HG02571 (cell line): ENCODE measurements around the gene DUSP7.
A peak's percentile ranks its signal among the peaks of the same experiment; 100 is the strongest.
"Not testable (repeated sequence)": the region's sequence is repeated elsewhere in the genome, so short reads cannot be mapped to it uniquely, and the experiment has no call there.

ENCODE experiments used
- ATAC-seq: cut with Tn5 transposase; IDR thresholded peaks from one replicate; pipeline ENCODE4 v1.9.1; 2021; ENCODE audit warnings: mild to moderate bottlenecking, moderate library complexity; ENCODE audit not compliant: unreplicated experiment

The DUSP7 gene

DNA sequence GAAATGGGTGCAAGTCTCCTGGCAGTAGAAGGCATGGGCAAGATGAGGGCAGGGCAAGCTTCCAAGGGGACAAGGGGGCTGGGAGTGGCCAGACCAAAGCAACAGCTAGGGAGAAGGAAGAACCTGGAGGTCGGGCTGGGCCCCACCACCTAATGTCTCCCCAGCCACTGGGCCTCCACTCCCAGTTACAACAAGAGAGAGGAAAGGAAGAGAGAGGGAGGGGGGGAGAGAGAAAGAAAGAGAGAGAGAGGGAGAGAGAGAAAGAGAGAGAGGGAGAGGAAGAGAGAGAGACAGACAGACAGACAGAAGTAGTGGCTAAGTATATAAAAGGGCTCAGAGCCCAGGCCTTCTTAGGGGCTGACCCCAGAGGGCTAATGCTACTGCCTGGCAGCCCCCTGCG is 6.9 kb downstream of the DUSP7 start:
- no peak for ATAC-seq

DNA sequence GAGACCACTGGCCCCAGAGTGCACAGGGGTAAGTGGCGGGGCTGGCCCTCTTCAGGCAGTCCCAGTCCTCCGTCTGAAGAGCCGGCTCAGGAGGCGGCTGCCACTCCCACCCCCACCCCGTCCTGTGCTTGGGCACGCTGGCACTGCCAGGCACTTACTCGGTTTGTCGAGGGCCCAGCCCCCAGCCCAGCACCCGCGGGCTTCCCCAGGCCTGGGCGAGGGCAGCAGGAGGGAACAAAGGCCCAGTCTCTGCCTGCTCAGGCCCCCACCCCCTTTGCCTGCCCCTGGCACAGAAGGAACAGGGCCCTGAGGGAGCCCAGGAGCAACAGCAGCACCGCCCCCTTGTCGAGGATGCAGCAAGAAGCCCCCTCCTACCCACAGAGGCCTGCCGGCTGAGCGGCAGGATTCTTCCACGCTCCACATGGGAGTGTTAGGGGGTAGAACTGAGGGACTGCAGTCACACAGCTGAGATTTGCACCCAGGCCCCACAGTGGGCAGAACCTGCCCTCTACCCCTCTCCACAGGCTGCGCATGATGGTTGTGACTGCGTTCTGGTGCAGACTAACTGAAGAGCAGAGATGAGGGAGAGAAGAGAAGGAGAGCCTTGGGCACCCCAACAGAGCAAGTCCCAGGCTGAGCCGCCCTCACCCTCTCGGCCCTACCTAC is 8.9 kb downstream of the DUSP7 start:
- ATAC-seq: no peak

DNA sequence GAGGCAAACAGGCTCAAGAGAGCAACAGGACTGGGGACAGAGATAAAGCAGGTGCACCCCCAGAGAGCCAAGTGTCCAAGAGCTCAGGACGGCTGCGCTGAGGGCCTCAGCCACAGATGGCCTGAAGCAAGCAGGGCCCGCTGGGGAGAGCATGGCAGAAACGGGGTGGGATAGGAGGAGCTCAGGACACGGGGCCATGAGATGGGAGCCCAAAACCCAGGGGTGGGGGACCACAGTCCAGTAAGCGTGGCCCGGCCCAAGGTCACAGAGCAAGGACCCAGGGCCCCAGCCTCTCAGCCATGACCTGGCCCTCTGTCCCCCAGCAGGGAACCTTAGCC is 9.5 kb downstream of the DUSP7 start:
- no peak for ATAC-seq

DNA sequence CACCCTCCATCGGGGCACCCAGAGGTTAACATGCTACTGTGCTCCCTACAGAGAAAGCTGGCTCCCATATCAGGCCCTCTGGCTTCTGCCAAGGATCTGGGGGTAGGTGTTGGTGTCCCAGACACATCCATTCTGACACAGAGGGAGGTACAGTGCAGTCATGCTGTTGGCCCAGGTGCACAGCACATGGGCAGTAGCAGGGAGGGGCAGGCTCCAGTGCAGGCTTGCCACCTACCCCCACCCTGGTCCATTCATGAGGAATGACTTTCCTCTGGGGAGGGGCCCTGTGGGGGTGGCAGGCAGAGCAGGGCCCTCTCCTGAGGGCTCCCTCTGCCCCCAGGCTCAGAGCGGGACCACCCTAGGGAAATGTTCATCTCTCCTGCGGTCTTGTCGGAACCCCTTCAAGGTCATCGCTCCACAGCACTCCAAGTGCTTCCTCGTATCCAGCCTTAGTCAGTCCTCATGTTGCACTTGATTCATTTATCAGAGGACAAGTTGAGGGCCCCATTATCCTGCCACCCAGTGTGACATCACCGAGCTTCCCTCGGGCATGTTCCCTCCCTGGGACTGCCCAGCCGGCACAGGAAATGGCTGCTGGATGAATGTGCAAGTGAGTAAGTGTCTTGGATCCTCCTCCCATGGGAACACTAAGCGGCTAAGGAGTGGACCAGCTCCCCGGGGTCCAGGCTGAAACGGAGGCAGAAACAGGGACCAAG is 10.0 kb downstream of the DUSP7 start:
- no peak for ATAC-seq

DNA sequence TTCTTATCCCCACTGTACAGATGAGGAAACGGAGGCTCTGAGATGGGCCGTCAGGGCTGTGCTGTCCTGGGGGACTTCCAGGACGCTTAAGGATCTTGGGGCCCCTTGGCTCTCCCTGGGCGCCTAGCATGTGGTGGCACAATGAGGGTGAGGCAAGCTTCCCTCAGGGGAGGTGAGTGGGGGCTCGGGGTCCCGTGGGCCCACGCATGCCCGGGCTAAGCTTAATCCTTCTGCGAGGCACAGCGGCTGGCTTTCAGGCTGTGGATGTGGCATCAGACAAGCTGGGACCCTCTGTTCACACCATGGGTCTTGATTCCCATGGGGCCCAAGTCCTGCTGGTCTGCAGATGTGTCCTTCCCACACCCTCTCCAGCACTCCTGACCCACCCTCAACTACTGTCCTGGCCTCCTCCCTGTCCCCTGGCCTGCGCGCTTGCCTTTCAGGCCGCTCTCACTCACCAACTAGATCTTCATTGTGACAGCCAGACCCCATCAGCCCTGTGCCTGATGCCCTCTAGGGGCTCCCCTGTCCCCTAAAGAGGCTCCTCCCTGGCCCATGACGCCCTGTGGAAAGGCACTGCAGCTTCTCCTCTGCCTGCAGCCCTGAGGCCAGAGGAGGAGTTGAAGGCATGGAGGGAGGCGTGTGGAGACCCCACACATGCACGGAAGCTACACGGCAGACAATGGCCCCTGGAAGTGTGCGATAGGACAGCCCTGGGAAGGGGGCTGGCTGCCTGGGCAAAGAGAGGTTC is 11.3 kb downstream of the DUSP7 start:
- no peak for ATAC-seq

DNA sequence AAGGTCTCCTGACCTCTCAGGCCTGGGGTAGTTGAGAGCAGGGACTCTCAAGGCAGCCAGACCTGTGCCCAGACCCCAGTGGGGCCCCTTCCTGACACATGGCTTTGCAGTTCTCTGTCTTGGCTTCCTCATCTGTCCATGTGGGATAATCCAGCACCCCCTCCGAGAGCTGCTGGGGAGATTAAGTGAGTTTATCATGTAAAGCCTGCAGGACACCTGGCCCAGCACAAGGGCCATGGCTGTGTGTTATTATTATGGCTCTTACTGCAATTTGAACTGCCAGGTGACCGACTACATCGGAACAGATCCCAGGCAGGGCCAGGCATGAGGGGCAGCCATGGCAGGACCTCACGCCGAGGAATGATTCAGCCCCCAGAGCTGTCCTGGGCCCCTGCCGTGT is 12.6 kb downstream of the DUSP7 start:
- ATAC-seq: no peak

DNA sequence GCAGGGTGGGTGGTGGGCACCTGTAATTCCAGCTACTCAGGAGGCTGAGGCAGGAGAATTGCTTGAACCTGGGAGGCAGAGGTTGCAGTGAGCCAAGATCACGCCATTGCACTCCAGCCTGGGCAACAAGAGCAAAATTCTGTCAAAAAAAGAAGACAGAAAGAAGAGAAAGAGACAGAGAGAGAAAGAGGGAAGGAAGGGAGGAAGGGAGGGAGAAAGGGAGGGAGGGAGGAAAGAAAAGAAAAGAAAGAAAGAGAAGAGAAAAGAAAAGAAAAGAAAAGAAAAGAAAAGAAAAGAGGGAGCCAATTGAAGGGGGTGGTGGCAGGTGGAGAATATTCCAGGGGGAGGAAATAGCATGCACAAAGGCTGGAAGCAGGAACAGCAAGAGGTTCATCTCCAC is 13.3 kb downstream of the DUSP7 start:
- ATAC-seq: not testable (repeated sequence)

DNA sequence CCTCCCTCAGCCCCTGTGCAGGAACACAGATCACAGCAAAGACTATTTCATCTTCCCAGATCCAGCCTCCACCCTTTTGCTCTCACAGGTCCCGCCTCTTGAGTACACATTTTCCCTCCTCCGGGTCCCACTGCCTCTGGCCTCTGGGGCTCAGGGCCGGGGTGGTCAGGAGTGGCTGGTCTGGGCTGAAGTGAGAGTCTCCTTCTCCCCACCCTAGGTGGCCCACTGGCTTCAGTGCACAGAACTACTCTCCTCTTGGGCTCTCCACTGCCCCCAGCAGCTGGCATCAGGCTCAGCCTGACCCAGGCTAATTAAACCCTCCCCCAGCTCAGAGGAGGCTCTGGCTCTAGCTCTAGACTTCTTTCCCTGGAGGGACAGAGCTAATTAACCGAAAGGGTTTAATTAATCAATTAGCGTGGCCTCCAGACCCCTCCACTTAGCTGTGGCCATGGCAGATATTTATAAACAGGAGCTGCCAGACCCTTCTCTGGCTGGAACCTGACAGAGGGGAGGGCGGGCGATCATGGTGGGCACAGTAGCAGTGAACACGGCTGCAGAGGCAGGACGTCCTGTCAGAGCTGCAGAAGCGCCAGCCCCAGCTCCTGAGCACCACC is 15.1 kb downstream of the DUSP7 start:
- ATAC-seq: no peak

DNA sequence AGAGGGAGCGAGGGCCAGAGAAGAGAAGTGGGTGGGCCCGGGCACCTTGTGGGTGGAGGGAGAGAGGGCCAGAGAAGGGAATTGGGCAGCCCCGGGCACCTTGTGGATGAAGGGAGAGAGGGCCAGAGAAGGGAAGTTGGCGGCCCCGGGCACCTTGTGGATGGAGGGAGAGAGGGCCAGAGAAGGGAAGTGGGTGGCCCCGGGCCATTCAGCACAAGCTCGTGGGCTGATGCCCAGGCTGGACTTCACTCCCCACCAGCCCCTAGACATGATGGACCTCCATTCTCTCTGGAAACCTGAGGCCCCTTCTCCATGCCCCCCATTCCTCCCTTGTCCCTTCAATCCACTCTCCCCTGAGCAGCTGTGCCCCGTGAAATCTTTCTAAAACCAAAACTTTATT is 15.8 kb downstream of the DUSP7 start:
- no peak for ATAC-seq

DNA sequence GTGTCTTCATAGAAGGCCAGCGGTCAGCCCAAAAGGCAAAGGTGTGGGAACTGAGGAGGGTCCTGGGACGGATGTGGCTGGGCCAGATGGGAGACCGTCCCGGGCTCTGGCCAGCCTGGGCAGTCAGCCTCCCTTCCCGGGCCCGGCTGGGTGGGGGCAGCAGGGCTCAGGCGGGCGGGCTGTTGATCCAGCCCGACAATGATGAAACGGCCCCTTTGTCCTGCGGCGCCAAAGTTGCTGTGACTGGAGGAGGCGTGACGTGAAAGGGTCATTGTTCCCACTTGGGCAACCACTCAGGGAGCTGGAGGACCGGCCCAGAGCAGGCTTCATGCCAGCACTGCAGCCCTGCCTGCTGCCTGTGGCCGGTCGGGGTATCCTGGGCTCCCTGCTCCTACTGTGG is 16.5 kb downstream of the DUSP7 start:
- no peak for ATAC-seq

DNA sequence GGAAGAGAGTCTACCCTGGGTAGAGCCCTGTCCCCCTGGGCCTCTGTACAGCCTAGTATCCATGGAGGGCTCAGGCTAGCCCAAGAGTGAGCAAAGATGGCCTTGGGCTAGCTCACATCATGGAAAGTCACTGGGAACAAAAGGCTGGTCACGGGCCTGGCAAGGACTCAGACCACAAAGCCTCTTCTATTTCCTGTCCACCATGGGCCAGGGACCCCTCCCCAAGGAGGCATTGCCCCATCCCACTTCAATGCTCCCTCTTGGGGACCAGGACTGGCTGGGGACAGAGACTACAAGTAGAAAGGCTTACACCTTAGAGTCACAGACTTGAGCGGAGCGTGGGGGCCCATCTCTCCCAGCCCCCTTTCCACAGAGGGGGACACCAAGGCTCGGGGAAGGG is 16.9 kb downstream of the DUSP7 start:
- ATAC-seq: no peak

DNA sequence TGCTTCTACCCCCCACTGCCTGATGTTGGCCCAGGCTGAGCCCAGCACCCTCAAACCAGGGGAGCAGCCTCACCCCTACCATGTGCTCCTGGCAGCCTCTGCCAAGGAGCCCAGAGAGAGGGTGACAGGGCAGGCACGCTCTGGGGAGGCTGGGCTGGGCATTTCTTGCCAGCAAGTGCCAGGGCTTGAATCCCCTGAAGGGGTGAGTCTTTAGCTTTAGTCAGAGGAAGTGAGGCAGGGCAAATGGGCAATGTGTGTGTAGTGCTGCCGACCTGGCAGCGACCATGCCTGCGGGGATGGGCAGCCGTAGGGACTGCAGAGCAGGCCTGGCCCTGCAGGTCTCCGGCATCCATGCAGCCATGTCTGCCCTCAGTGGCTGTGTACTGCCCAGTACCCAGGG is 18.1 kb downstream of the DUSP7 start:
- no peak for ATAC-seq

DNA sequence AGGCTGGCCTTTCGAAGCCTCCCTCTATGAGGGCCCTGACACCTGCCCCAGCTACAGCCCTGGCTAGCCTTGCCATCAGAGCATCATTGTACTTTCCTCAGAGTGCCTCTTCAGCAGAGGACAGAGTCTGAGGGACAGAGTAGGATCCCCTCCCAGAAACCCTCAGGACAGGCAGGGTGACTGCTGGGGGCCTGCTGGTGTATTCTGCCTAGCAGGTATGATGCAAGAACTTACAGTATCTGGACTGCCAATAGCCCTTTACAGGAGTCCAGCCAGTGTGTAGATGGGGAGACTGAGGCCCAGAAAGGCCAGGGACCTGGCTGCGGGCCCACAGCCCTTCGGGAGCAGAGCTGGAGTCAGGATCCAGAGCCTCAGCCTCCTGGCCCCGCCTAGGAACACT is 19.1 kb downstream of the DUSP7 start:
- ATAC-seq: no peak

DNA sequence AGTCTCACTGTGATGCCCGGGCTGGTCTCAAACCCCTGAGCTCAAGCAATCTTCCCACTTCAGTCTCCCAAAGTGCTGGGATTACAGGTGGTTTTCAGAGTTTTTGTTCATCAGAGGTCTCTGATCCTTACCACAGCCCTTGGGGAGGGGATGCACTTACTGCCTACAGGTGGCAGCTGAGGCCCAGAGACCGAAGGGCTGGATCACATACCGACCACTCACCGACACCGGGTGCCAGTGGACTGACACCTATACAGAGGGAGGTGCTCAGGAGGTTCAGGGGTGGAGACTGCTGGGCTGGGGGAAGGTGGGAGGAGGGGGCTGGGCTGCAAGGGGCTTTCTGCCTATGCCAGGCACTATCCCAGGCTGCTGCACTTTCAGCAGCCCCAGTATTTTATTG is 19.5 kb downstream of the DUSP7 start:
- no peak for ATAC-seq

DNA sequence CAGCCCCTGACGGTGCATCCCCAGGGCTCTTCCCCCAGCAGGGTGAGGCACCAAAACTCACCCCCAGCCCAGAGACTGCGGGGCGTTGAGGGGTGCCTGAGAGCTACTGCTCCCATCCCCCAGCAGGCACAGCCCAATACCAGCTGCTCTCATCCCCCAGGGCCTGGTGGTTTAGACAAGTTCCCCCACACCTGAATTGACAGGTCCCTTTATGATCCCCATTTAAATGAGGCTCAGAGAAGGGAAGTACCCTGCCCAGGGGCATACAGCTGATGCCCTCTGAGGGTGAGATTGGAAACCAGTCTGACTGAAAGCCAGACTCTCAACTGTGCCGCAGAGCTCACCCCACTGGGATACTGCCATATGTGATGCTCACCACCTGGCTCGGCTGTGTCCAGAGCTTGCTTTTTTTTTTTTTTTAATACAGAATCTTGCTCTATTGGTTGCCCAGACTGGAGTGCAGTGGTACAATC is 20.1 kb downstream of the DUSP7 start:
- peak; percentile 64 for ATAC-seq

DNA sequence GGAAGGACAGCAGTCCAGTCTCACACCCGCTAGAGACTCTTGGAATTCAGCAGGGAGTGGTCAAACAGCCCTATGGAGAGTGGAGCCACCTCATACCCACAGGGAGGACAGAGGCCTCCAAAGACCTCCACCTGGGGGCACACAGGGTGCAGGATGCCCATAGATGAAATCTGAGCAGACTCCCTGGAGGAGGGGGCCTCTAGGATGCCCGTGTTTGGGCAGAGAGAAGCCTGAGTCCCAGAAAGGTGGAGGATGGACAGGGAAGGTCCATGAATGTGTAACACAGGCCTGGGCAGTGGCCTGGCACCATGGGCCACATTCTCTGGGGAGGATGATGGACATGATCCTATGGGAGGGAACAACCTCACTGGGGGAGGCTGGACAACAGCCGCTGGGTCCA is 21.7 kb downstream of the DUSP7 start:
- no peak for ATAC-seq

DNA sequence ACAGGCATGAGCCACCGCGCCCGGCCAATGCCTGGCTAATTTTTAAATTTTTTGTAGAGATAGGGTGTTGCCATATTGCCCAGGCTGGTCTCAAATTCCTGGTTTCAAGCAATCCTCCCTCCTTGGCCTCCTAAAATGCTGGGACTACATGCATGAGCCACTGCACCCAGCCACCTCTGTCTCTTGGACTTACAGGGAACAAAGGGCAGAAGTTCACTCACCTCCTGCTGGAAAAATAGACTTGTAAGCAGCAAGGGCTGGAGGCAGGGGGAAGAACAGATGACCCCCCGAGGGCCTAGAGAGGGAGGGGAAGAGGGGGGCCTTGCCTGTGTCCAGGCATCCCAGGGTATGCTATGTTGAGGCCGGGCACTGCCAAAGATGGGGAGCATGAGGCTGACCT is 22.2 kb downstream of the DUSP7 start:
- ATAC-seq: no peak

DNA sequence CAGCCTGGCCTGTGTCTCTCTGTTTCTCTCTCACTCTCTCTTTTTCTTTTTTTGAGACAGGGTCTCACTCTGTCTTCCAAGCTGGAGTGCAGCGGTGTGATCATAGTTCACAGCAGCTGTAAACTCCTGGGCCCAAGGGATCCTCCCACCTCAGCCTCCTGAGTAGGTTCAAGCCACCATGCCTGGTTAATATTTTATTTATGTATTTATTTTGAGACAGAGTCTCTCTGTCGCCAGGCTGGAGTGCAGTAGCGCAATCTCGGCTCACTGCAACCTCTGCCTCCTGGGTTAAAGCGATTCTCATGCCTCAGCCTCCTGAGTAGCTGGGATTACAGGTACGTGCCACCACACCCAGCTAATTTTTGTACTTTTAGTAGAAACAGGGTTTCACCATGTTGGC is 22.6 kb downstream of the DUSP7 start:
- ATAC-seq: not testable (repeated sequence)

DNA sequence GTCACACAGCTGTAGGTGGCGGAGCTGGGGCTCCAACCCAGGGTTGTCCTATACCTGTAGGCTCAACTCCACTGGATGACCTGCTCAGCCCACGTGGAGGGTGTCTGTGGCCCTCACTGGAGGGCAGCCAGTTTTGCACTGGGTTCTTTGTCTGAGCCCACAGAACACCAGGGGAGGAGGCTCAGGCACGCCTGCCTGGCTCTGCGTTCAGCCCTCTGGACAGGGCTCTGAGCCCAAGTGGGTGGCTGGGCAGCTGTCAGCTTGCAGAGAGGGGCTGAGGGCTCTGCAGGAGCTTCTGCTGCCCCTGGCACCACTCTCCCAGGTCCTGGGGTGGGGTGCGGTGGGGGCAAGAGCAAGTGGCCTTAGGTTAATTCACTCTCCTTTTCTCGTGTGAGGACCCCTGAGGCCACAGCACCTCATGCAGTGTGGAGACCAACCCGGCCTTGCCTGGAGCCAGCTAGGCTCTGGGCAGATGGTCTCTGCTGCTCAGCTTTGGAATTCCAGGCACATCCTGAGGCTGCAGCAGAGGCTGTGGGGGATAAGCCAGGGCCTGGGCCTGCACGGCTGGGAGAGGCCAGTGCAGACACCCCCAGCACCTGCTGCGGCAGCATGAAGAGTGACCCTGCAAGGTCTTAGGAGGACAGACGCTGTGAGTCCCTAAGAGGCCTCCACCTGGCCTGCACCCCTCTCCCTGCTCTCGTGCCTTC is 23.5 kb downstream of the DUSP7 start:
- no peak for ATAC-seq

DNA sequence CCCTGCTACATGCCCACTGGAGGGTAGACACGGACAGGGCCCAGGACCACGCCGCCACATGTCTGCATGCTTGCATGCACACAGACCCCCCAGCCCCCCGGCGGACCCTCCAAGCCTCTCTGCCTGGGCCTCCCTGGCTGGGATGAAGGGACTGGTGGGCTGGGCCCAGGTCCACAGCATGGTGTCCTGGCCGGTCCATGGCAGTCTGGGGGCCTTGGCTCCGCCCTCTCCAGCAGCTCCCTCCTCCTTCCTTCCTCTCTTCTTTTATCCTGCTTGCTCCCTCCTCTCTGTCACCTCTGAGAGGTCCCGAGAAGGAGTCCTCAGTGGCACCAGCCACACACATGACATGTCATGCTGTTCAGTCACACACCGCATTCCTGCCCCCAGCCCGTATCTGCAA is 24.5 kb downstream of the DUSP7 start:
- no peak for ATAC-seq

DNA sequence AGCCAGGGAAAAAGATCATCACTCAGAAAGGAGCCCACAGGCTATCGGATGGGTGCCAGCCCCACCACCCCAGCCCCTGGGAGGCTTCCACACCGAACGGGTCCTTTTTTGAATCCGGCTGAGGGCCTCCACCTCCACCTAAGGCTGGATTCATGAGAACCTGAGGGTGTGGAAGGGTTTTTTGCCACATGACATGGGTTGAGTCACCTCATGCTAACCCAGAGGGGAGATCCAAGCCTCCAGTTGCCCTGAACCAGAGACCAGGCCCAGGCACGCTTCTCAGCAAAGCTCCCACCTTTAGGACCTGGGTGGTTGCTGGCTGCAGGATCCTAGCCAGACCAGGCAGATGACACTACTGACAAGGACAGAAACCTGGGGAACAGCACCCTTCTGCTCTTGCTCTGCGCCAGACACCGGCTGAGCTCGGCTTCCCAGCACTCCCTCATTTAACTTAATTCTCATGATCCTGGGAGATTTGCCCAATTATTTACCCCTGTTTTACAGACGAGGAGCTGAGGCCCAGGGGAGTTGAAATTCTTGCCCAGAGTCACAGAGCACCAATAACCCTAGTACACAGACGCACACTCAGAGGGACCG is 25.6 kb downstream of the DUSP7 start:
- no peak for ATAC-seq
